Measurements from ENCODE around the gene YTHDC2.

Gene YTHDC2

GRCh38 chr5:113608113-113608596, 94.7 kb downstream of the YTHDC2 start:
- no peaks in the 10 kb centered on the region for H3K27me3 ChIP-seq (ENCODE audit: insufficient read depth, poor library complexity, severe bottlenecking)
- TF ChIP-seq CTCF (IDR thresholded peaks at IDR 0.05; ENCODE audit: insufficient read depth, low read length) (no peak), GABPA (IDR thresholded peaks at IDR 0.05; ENCODE audit: low read depth) (no peak), REST (IDR thresholded peaks at IDR 0.05; ENCODE audit: insufficient replicate concordance, low read depth) (no peak), POLR2AphosphoS5 (IDR thresholded peaks at IDR 0.05; ENCODE audit: low read depth) (no peak), SPI1 (IDR thresholded peaks at IDR 0.05; ENCODE audit: borderline replicate concordance, low read depth) (no peak)
- H3K4me3 ChIP-seq (replicated peaks; ENCODE audit: insufficient read depth, low read length): no peak overlapping the region
- DNase-seq (ENCODE audit: low read depth in 1 of 2, low spot score in 1 of 2): no peak
- H3K27ac ChIP-seq (replicated peaks): no peak overlapping the region

- no peak for DNase-seq (ENCODE audit: low read depth in 1 of 2, low spot score in 1 of 2)
- no peaks in the 10 kb centered on the region for H3K27me3 ChIP-seq (ENCODE audit: insufficient read depth, poor library complexity, severe bottlenecking)
- H3K27ac ChIP-seq (replicated peaks): no peak overlapping the region
- no peak for TF ChIP-seq POLR2AphosphoS5 (IDR thresholded peaks at IDR 0.05; ENCODE audit: low read depth)
- TF ChIP-seq CTCF (IDR thresholded peaks at IDR 0.05; ENCODE audit: insufficient read depth, low read length): no peak
- no peak for TF ChIP-seq GABPA (IDR thresholded peaks at IDR 0.05; ENCODE audit: low read depth)
- TF ChIP-seq REST (IDR thresholded peaks at IDR 0.05; ENCODE audit: insufficient replicate concordance, low read depth): no peak
- no peak for TF ChIP-seq SPI1 (IDR thresholded peaks at IDR 0.05; ENCODE audit: borderline replicate concordance, low read depth)
- H3K4me3 ChIP-seq (replicated peaks; ENCODE audit: insufficient read depth, low read length): no peak overlapping the region
Measured at GRCh38 chr5:113612060-113612496, 98.6 kb downstream of the YTHDC2 start.

- Histone ChIP-seq H3K27me3 (ENCODE audit: insufficient read depth, poor library complexity, severe bottlenecking) (no peaks in the 10 kb centered on the region), H3K4me3 (replicated peaks; ENCODE audit: insufficient read depth, low read length) (no peak overlapping the region), H3K27ac (replicated peaks) (no peak overlapping the region)
- DNase-seq (ENCODE audit: low read depth in 1 of 2, low spot score in 1 of 2): no peak
- TF ChIP-seq GABPA (IDR thresholded peaks at IDR 0.05; ENCODE audit: low read depth) (no peak), REST (IDR thresholded peaks at IDR 0.05; ENCODE audit: insufficient replicate concordance, low read depth) (no peak), POLR2AphosphoS5 (IDR thresholded peaks at IDR 0.05; ENCODE audit: low read depth) (no peak), CTCF (IDR thresholded peaks at IDR 0.05; ENCODE audit: insufficient read depth, low read length) (no peak), SPI1 (IDR thresholded peaks at IDR 0.05; ENCODE audit: borderline replicate concordance, low read depth) (no peak)
Measured at GRCh38 chr5:113614191-113614590, 100.7 kb downstream of the YTHDC2 start.
